ENCODE data around the gene FILIP1L. TPM values are rescaled to one million over a fixed set of nuclear protein-coding genes. Genes with fewer than 3 reads are reported as not detected.

The FILIP1L gene
- total and polyA plus RNA-seq, 2 of the 8 experiments (the other 6 are each of a cell fraction or from before 2014, with no cell fraction given): 0.06 to 0.09 TPM

DNA sequence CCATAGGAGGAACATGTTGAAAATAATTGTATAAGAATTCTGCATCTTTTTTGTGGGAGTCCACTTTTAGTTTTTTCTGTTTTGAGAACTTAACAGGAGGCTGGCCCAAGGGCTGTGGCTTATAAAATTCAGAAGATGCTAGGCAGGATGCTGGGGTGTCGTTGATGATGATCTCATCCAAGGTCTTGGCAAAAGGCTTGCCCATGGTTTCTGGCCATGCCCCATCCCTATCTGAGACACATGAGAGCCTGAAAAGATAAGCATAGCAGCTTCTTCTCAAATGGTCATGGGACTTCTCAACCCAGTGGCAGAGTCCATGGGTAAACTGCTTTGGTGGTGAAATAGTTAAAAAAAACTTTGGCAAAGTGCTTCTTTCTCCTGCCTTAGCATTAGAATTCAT, 261.4 kb downstream of the FILIP1L start:
- no peaks in the 10 kb centered on the region for H3K23me2 ChIP-seq (ENCODE audit: low read depth, low read length)
- WGBS, 2 experiments (ENCODE audit: extremely low coverage in 1 of 2, insufficient coverage in 1 of 2, insufficient read length in 1 of 2, insufficient replicate concordance in 2 of 2, low coverage in 1 of 2, low lambda C conversion rate in 2 of 2, missing lambda C conversion rate in 1 of 2): 100% methylated on average over 1 of the region's 1 CpG; no CpG with 5 or more reads in 1 of the 2 experiments
- H3K4me3 ChIP-seq (ENCODE audit: extremely low read depth in 1 of 4, insufficient read depth in 2 of 4, low read depth in 3 of 4, low read length in 4 of 4): no peak overlapping the region
- H4K91ac ChIP-seq (replicated peaks; ENCODE audit: insufficient read length, low read length): no peak overlapping the region
- H3K4me2 ChIP-seq (ENCODE audit: insufficient read depth in 1 of 2, low read depth in 2 of 2, low read length in 2 of 2): no peak overlapping the region
- no peak overlapping the region for H3K14ac ChIP-seq (ENCODE audit: insufficient read length)
- H2BK120ac ChIP-seq (replicated peaks; ENCODE audit: low read depth, low read length): no peak overlapping the region
- no peak overlapping the region for H2AFZ ChIP-seq (ENCODE audit: low read length)
- no peaks in the 10 kb centered on the region for H3K27me3 ChIP-seq (replicated peaks in 1 of 4; ENCODE audit: control insufficient read depth in 3 of 4, extremely low read depth in 1 of 4, insufficient read depth in 3 of 4, low read length in 3 of 4)
- TF ChIP-seq RFX5 (IDR thresholded peaks at IDR 0.05; ENCODE audit: borderline replicate concordance, low read depth, low read length) (no peak), GABPA (IDR thresholded peaks at IDR 0.05; ENCODE audit: borderline replicate concordance, insufficient read depth, low read length) (no peak), TCF12 (IDR thresholded peaks at IDR 0.05; ENCODE audit: low read depth, low read length) (no peak), GTF2F1 (IDR thresholded peaks at IDR 0.05; ENCODE audit: borderline replicate concordance, low read depth, low read length) (no peak), NANOG (IDR thresholded peaks at IDR 0.05; ENCODE audit: insufficient read depth, low read depth, low read length, poor library complexity, severe bottlenecking) (no peak), SIN3A (conservative IDR thresholded peaks at IDR 0.05 in 1 of 2, IDR thresholded peaks at IDR 0.05 in 1 of 2; ENCODE audit: low read depth in 1 of 2, low read length in 2 of 2) (no peak)
- no peak overlapping the region for H3K27ac ChIP-seq (ENCODE audit: low read depth, low read length)
- H4K5ac ChIP-seq (ENCODE audit: insufficient read length, low read depth, low read length): no peak overlapping the region
- no peak overlapping the region for H3K56ac ChIP-seq (replicated peaks; ENCODE audit: insufficient read length, low read depth, low read length)
- peaks cover 2% of the 10 kb centered on the region in 2 experiments for H4K20me1 ChIP-seq (replicated peaks in 1 of 2; ENCODE audit: control insufficient read depth in 1 of 2, insufficient read depth in 2 of 2, low read length in 2 of 2)
- no peak overlapping the region for H2BK5ac ChIP-seq (ENCODE audit: low read depth, low read length)
- H4K8ac ChIP-seq (ENCODE audit: extremely low read depth, insufficient read depth, low read length): no peak overlapping the region
- FAIRE-seq (no peak), DNase-seq (ENCODE audit: low read depth in 1 of 2, low spot score in 2 of 2) (no peak)
- ChIA-PET POLR2A (ENCODE audit: partially characterized antibody) (no interaction called here), CTCF (ENCODE audit: partially characterized antibody) (interaction anchor here (2.2 kb wide), 1 partner anchor 9 kb away, joined by 12 read pairs; no protein-coding TSS in a partner anchor)
- H3K4me1 ChIP-seq (replicated peaks in 1 of 4; ENCODE audit: control insufficient read depth in 3 of 4, insufficient read depth in 4 of 4, low read length in 3 of 4): peaks cover 2 to 8% (median 6%) of the 10 kb centered on the region in 4 experiments; a peak in 4 of 7 replicates
- H2BK12ac ChIP-seq (ENCODE audit: low read depth, low read length): no peak overlapping the region
- H3K79me1 ChIP-seq (ENCODE audit: low read depth, low read length): peaks cover 6% of the 10 kb centered on the region
- H3K36me3 ChIP-seq (ENCODE audit: control insufficient read depth in 2 of 4, insufficient read depth in 4 of 4, low read length in 3 of 4): no peaks in the 10 kb centered on the region
- H2AK5ac ChIP-seq (ENCODE audit: low read depth, low read length): no peak overlapping the region
- no peaks in the 10 kb centered on the region for H3K9me3 ChIP-seq (ENCODE audit: insufficient read depth in 2 of 2, low read depth in 1 of 2, low read length in 1 of 2)
- no peak overlapping the region for H2BK15ac ChIP-seq (ENCODE audit: low read length)
- no peak overlapping the region for H3K9ac ChIP-seq (replicated peaks in 1 of 4; ENCODE audit: extremely low read depth in 1 of 4, low read depth in 3 of 4, low read length in 3 of 4)
- no peak overlapping the region for H3K4ac ChIP-seq (replicated peaks; ENCODE audit: insufficient read length, low read depth, low read length)
- peaks cover 0 to 32% of the 10 kb centered on the region in 2 experiments; a peak in 2 of 4 replicates for H3K79me2 ChIP-seq (ENCODE audit: control insufficient read depth in 1 of 2, insufficient read depth in 2 of 2, low read length in 2 of 2)
- no peak overlapping the region for H3K18ac ChIP-seq (ENCODE audit: extremely low read depth, low read length)
- H3K23ac ChIP-seq (ENCODE audit: insufficient read length): no peak overlapping the region
- no peak overlapping the region for H2BK20ac ChIP-seq (ENCODE audit: low read length)

Measured in H1 (cell line).